Panc1 (cell line): Measurements from ENCODE around the gene DUS1L. TPM values are rescaled to one million over a fixed set of nuclear protein-coding genes. Genes with fewer than 3 reads are reported as not detected.

Source experiments
- ATAC-seq: fragments of 200-7000 bp; cut with Tn5 transposase; 2 replicates; pipeline ENCODE4 v1.9.1; 2020; ENCODE audit warnings: mild to moderate bottlenecking, moderate library complexity
- BruUV-seq: library from RNA; stranded (reverse); fragments of 400-500 nt; replicated peaks from 2 replicates; lab custom pipeline; 2021; lab: Mats Ljungman, UMichigan
- CTCF ChIA-PET: fragments of 300-600 bp; sonication (Branson Sonifier 250); formaldehyde crosslinking; loops from one replicate; lab custom pipeline; 2022; ENCODE audit warnings: antibody characterized with exemption; lab: Charles Lee
- POLR2A ChIA-PET: fragments of 300-600 bp; sonication (Branson Sonifier 250); formaldehyde crosslinking; loops from one replicate; lab custom pipeline; 2022; ENCODE audit warnings: antibody characterized with exemption; lab: Charles Lee
- DNase-seq: peaks from one replicate; pipeline ENCODE4 v3.0.0-alpha.2; 2010; ENCODE audit warnings: low read depth, low spot score
- H3K27ac ChIP-seq: 2 replicates; pipeline ENCODE4 v1.5.1; 2011; ENCODE audit warnings: mild to moderate bottlenecking, low read length, inconsistent platforms
- H3K27me3 ChIP-seq: fragments of 200-500 bp; sonication (Bioruptor generic); 2 replicates; pipeline ENCODE4 v1.6.0; 2014; ENCODE audit warnings: low read length, inconsistent platforms; ENCODE audit not compliant: control insufficient read depth, insufficient read depth
- H3K36me3 ChIP-seq: fragments of 200-500 bp; sonication (Bioruptor generic); 2 replicates; pipeline ENCODE4 v1.5.1; 2014; ENCODE audit warnings: inconsistent platforms, mild to moderate bottlenecking, low read length, moderate library complexity; ENCODE audit not compliant: control insufficient read depth, insufficient read depth
- H3K4me1 ChIP-seq: 2 replicates; pipeline ENCODE4 v1.5.1; 2011; ENCODE audit warnings: inconsistent platforms, mild to moderate bottlenecking, low read length, moderate library complexity; ENCODE audit not compliant: control insufficient read depth, insufficient read depth
- H3K4me3 ChIP-seq, 2 experiments: 2 replicates each; pipeline ENCODE4 v1.5.1; 2011 to 2012; ENCODE audit warnings: low read depth in 2 of 2, low read length in 2 of 2, mild to moderate bottlenecking in 2 of 2, inconsistent platforms in 1 of 2, moderate library complexity in 1 of 2
- H3K9me3 ChIP-seq: fragments of 200-500 bp; sonication (Bioruptor generic); 2 replicates; pipeline ENCODE4 v1.5.1; 2014; ENCODE audit warnings: low read depth, mild to moderate bottlenecking, inconsistent platforms, low read length, moderate library complexity; ENCODE audit not compliant: control insufficient read depth, insufficient read depth
- CTCF ChIP-seq: fragments of 450-650 bp; IDR thresholded peaks from 2 replicates; pipeline ENCODE4 v1.5.1; 2017; ENCODE audit warnings: mild to moderate bottlenecking
- POLR2AphosphoS5 ChIP-seq: IDR thresholded peaks from 2 replicates; pipeline ENCODE4 v1.6.1; 2012; ENCODE audit warnings: mild to moderate bottlenecking, low read depth, low read length, moderate library complexity
- REST ChIP-seq, 2 experiments: IDR thresholded peaks; 2 replicates each; pipeline ENCODE4 v1.6.1; 2011 to 2012; ENCODE audit warnings: low read depth in 2 of 2, control low read depth in 1 of 2, low read length in 1 of 2, mild to moderate bottlenecking in 1 of 2, moderate library complexity in 1 of 2; ENCODE audit not compliant: insufficient read depth in 1 of 2
- SIN3A ChIP-seq: IDR thresholded peaks from 2 replicates; pipeline ENCODE4 v1.6.1; 2012; ENCODE audit warnings: low read depth, mild to moderate bottlenecking, low read length, moderate library complexity, borderline replicate concordance; ENCODE audit not compliant: insufficient read depth
- TCF7L2 ChIP-seq: IDR thresholded peaks from 2 replicates; pipeline ENCODE4 v1.6.1; 2011; ENCODE audit warnings: mild to moderate bottlenecking, low read depth, low read length, inconsistent platforms
- in situ Hi-C: cut with HindIII; loops from 2 replicates; pipeline ENCODE4 v1.10.0; 2016; ENCODE audit warnings: low sequenced_read_pairs, low pct_unique_long_range_greater_than_20kb
- intact Hi-C: fragments of 100-400 bp; cut with micrococcal nuclease; formaldehyde crosslinking; loops from one replicate; pipeline ENCODE4 v1.10.0; 2022; ENCODE audit not compliant: unreplicated experiment
- total RNA-seq: library from RNA; stranded (reverse); gene quantifications from one replicate; pipeline ENCODE4 v1.2.1, GENCODE V29; 2021; ENCODE audit not compliant: unreplicated experiment

DUS1L gene
- total RNA-seq, 1 experiment from 2014 or later, result 115 TPM

- Histone ChIP-seq H3K9me3 (no peaks in the 10 kb centered on the region), H3K4me3 (no peak overlapping the region), H3K36me3 (no peaks in the 10 kb centered on the region; the same call in none of the 2 replicates), H3K4me1 (peaks cover 25% of the 10 kb centered on the region), H3K27me3 (no peaks in the 10 kb centered on the region), H3K27ac (peak overlapping the region; percentile 41; the same call in 1 of the 2 replicates)
- no peak for ATAC-seq
- POLR2A ChIA-PET, result no interaction called here
- intact Hi-C loops (no loop called here), in situ Hi-C loops (no loop called here)
- no TSS peak for BruUV-seq
- no peak for DNase-seq
- TF ChIP-seq CTCF (no peak), SIN3A (no peak), TCF7L2 (no peak), REST (IDR thresholded peaks at IDR 0.05; ENCODE audit: insufficient read depth in 1 of 2, low read depth in 2 of 2, low read length in 1 of 2) (no peak), POLR2AphosphoS5 (no peak)
- CTCF ChIA-PET, result interaction anchor here (0.6 kb wide), 1 partner anchor 148 kb away, joined by 5 read pairs; no protein-coding TSS in a partner anchor
Observed at GRCh38 chr17:82078433-82078832, 12.8 kb upstream of the DUS1L start.

- no peak overlapping the region for H3K4me3 ChIP-seq
- H3K27ac ChIP-seq, result peak overlapping the region; percentile 41; the same call in 1 of the 2 replicates
- peaks cover 25% of the 10 kb centered on the region for H3K4me1 ChIP-seq
- TF ChIP-seq CTCF (no peak), TCF7L2 (no peak), POLR2AphosphoS5 (peak; percentile 78), SIN3A (0 out of 2 replicates have a peak, but pooled peaks have one; percentile 26), REST (IDR thresholded peaks at IDR 0.05; ENCODE audit: insufficient read depth in 1 of 2, low read depth in 2 of 2, low read length in 1 of 2) (0 out of 4 replicates have a peak, but pooled peaks of 1 of the 2 experiments have one; percentile 6)
- H3K9me3 ChIP-seq, result no peaks in the 10 kb centered on the region
- no peaks in the 10 kb centered on the region; the same call in none of the 2 replicates for H3K36me3 ChIP-seq
- in situ Hi-C loops, result no loop called here
- intact Hi-C loops, result no loop called here
- DNase-seq, result no peak
- ChIA-PET POLR2A (interaction anchor here (0.6 kb wide), 1 partner anchor 15 kb away, joined by 6 read pairs; no protein-coding TSS in a partner anchor), CTCF (interaction anchor here (0.6 kb wide), 1 partner anchor 47 kb away, joined by 4 read pairs; no protein-coding TSS in a partner anchor)
- no peaks in the 10 kb centered on the region for H3K27me3 ChIP-seq
- ATAC-seq, result peak; percentile 52
- BruUV-seq, result no TSS peak
Observed at GRCh38 chr17:82077617-82078358, 12.2 kb upstream of the DUS1L start.
